ENCODE results near the gene ATP10B. TPM values are rescaled to one million over a fixed set of nuclear protein-coding genes. Genes with fewer than 3 reads are reported as not detected.

Gene ATP10B
- total RNA-seq, 1 donor: not detected

DNA sequence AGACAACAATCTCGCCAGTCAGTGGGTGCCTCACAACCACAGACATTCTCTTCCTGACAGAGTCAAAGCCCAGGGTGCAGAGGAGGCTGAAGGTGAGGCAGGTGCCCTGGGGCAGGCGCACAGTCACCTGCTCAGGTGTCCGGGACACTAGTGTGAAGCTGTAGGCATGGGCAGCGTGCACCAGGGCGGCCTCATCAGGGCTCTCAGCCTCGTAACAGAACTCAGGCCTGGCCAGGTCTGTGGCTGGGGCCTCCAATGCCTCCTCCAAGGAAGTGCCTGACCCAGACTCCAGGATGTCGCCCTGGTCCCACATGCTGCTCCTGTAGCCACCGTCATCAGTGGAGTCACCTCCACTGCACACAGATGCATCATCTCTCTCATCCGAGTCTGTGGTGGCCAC, 231.6 kb downstream of the ATP10B start:
- H3K4me3 ChIP-seq (ENCODE audit: low read depth, low read length): no peak overlapping the region
- DNase-seq (ENCODE audit: low read depth): no peak
- TF ChIP-seq, protein P1, sequence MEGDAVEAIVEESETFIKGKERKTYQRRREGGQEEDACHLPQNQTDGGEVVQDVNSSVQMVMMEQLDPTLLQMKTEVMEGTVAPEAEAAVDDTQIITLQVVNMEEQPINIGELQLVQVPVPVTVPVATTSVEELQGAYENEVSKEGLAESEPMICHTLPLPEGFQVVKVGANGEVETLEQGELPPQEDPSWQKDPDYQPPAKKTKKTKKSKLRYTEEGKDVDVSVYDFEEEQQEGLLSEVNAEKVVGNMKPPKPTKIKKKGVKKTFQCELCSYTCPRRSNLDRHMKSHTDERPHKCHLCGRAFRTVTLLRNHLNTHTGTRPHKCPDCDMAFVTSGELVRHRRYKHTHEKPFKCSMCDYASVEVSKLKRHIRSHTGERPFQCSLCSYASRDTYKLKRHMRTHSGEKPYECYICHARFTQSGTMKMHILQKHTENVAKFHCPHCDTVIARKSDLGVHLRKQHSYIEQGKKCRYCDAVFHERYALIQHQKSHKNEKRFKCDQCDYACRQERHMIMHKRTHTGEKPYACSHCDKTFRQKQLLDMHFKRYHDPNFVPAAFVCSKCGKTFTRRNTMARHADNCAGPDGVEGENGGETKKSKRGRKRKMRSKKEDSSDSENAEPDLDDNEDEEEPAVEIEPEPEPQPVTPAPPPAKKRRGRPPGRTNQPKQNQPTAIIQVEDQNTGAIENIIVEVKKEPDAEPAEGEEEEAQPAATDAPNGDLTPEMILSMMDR (IDR thresholded peaks at IDR 0.05; ENCODE audit: insufficient read depth, low read length): no peak

DNA sequence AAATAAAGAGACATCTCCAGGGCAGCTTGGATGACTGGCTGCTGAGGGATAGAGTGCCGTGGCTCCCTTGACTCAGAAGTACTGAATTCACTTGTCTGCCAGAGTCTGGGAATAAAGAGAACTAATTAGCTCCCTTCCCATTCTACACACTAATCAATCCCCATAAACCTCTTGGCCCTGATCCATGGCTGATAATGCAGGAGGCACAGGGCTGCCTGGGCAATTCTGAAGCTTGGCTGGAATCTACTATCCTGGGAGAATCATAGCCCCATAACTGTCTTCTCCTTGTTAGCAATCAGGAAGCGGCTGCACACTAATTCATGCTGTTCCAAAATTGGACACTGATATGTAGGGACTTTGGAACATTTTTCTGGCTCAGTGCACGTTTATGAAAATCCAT, 232.6 kb downstream of the ATP10B start:
- H3K4me3 ChIP-seq (ENCODE audit: low read depth, low read length): no peak overlapping the region
- DNase-seq (ENCODE audit: low read depth): no peak
- TF ChIP-seq, protein P1 (IDR thresholded peaks at IDR 0.05; ENCODE audit: insufficient read depth, low read length): no peak

DNA sequence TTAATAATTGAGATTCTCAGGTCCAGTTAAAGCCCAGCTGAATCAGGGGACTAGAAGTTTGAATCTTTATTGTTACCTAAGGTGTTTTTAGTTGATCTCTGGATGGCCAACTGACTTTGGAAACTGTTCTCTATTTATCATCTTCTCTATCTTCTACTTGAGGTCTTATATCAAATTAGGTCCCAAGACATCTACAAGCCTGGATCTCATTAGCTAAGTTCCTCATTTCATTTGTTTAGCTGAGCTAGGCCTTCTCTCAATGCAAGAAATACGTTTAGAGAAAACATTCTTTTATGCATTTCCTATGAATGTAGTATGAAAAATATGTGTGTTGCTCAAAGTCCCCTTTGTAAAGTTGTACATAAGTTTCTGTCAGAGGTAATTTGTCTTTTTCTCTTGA, 233.7 kb downstream of the ATP10B start:
- DNase-seq (ENCODE audit: low read depth): no peak
- H3K4me3 ChIP-seq (ENCODE audit: low read depth, low read length): no peak overlapping the region
- TF ChIP-seq, protein P1 (IDR thresholded peaks at IDR 0.05; ENCODE audit: insufficient read depth, low read length): no peak

DNA sequence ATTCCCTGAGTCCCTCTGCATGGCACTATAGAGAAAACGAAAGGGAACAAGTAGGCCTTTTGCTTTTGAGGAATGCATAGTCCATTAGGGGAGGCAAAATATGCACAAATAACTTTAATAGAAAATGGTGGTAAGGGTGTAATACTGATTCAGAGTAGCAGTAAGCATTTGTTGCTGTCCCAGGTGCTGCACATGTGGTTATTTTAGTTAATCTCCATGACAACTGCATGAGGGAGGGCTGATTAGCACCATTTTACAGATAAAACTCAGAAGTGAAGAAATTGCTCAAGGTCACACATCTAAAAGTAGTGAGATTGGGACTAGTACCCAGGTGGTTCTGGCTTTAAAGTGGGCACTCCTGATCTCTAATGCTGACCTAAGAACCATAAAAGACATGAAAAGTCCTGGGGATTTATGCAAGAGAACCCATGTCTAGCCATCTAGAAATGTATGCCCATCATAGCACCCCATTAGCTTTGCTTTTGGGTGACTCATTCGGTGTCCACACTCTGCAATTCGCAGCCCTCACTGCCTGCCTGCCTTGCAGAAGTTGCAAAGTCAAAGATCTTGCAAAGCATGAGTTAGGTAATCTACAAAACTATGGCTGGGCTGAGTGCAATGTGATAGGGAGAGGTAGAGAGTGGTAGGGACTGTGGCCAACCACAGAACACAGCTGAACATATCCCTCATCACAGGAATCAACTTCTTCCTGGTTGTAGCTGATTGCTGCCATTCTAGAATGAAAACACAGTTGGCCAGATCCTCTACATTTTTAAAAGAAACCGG, 235.1 kb downstream of the ATP10B start:
- DNase-seq (ENCODE audit: low read depth): no peak
- H3K4me3 ChIP-seq (ENCODE audit: low read depth, low read length): no peak overlapping the region
- TF ChIP-seq, protein P1 (IDR thresholded peaks at IDR 0.05; ENCODE audit: insufficient read depth, low read length): no peak

DNA sequence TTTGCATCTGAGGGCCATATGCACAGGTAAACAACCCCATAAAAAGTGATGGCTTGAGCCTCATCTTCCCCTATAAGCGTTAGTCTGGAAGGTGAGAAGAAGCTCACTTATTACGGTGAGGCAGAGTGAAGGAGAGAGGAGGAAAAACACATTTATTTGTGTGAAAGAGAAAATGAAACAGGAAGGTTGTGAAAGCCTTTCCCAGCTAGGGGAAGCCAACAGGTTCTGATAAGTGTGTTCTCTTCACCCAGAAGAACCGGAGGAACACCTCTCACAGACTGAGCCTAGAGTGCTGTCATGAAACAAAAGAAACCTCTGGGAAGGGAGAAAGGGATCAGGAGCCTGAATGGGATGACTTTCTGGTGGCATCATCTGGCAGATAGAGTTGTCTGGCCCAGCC, 237.9 kb downstream of the ATP10B start:
- no peak overlapping the region for H3K4me3 ChIP-seq (ENCODE audit: low read depth, low read length)
- DNase-seq (ENCODE audit: low read depth): no peak
- TF ChIP-seq, protein P1 (IDR thresholded peaks at IDR 0.05; ENCODE audit: insufficient read depth, low read length): no peak

DNA sequence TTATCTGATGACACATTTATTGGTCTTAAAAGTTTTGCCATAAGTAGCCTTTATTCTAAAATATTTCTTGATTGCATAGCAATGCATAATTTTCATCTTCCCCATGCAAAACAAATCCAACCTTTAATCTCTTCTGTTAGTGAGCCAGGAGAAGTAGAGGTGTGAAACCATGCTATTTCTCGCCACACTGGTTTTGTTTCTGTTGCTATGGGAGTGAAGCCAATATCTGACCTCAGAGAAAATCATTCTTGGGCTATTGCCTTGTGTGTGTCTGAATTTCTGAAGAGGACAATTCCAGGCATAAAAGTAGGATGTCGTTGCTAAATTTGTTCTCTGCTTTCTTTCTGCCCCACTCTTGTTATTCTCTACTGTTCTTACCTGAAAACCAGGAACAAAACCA, 246.7 kb downstream of the ATP10B start:
- TF ChIP-seq, protein P1 (IDR thresholded peaks at IDR 0.05; ENCODE audit: insufficient read depth, low read length): no peak
- DNase-seq (ENCODE audit: low read depth): no peak
- no peak overlapping the region for H3K4me3 ChIP-seq (ENCODE audit: low read depth, low read length)

DNA sequence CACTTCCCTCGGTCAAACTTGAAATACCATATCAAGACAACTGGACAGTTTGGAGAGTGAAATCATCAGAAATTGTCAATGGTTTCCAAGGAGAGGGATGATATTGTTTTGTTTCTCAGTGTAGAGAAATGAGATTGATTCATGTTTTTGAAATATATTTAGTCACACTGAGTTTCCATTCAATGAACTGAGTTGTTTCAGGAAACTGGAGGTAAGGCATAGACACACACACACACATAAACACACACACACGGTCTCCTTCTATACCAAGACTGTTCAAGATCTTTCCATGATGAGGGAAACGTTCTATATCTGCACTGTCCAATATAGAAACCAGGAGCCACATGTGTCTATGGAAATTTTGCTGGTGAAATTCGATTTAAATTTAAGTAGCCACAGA, 247.5 kb downstream of the ATP10B start:
- DNase-seq (ENCODE audit: low read depth): no peak
- H3K4me3 ChIP-seq (ENCODE audit: low read depth, low read length): no peak overlapping the region
- TF ChIP-seq, protein P1 (IDR thresholded peaks at IDR 0.05; ENCODE audit: insufficient read depth, low read length): no peak

Measured in fibroblast of the aortic adventitia (primary cell).